Measurements from ENCODE around the gene LTBP2.

LTBP2 gene

GRCh38 chr14:74611650-74612349 lies at the start of gene LTBP2:
Gene LTBP2, minus strand, starts transcription at chr14:74612237. Its CDS starts 293 bp downstream, at chr14:74611944.
- ChIA-PET CTCF (interaction anchor here (0.6 to 2.7 kb wide), 22 partner anchors 9 to 264 kb away, joined by 3 to 15 read pairs (median 3); partner anchors contain the start of gene PROX2), POLR2A (ENCODE audit: low non-redundant PET) (interaction anchor here (0.6 to 0.7 kb wide), 2 partner anchors 43 to 46 kb away, joined by 3 read pairs; no protein-coding TSS in a partner anchor)
- TF ChIP-seq CTCF (conservative IDR thresholded peaks at IDR 0.05; ENCODE audit: low read depth) = no peak
- peak within 1 kb of the TSS; percentile 84 for H3K27ac ChIP-seq
- DNase-seq (ENCODE audit: low spot score) = no peak

- POLR2A ChIA-PET (ENCODE audit: low non-redundant PET) = no interaction called here
- no peak for TF ChIP-seq CTCF (conservative IDR thresholded peaks at IDR 0.05; ENCODE audit: low read depth)
- no peak for DNase-seq (ENCODE audit: low spot score)
- CTCF ChIA-PET = interaction anchor here (1.1 to 1.2 kb wide), 2 partner anchors 11 to 45 kb away, joined by 3 to 4 read pairs; no protein-coding TSS in a partner anchor
- H3K27ac ChIP-seq = peak overlapping the region; percentile 25; the same call in 1 of the 2 replicates
Observed at GRCh38 chr14:74660863-74661262, 48.8 kb upstream of the LTBP2 start.

GRCh38 chr14:74660167-74660566 lies 48.1 kb upstream of the LTBP2 start:
- TF ChIP-seq CTCF (conservative IDR thresholded peaks at IDR 0.05; ENCODE audit: low read depth) = no peak
- no peak for DNase-seq (ENCODE audit: low spot score)
- no peak overlapping the region for H3K27ac ChIP-seq
- CTCF ChIA-PET = no interaction called here
- POLR2A ChIA-PET (ENCODE audit: low non-redundant PET) = no interaction called here

GRCh38 chr14:74658535-74659131 lies 46.6 kb upstream of the LTBP2 start:
- DNase-seq (ENCODE audit: low spot score) = no peak
- H3K27ac ChIP-seq = no peak overlapping the region
- TF ChIP-seq CTCF (conservative IDR thresholded peaks at IDR 0.05; ENCODE audit: low read depth) = no peak
- CTCF ChIA-PET = no interaction called here
- POLR2A ChIA-PET (ENCODE audit: low non-redundant PET) = no interaction called here

GRCh38 chr14:74656964-74657363 lies 44.9 kb upstream of the LTBP2 start:
- ChIA-PET POLR2A (ENCODE audit: low non-redundant PET) (no interaction called here), CTCF (interaction anchor here (0.6 kb wide), 1 partner anchor 155 kb away, joined by 4 read pairs; no protein-coding TSS in a partner anchor)
- H3K27ac ChIP-seq = no peak overlapping the region
- no peak for TF ChIP-seq CTCF (conservative IDR thresholded peaks at IDR 0.05; ENCODE audit: low read depth)
- no peak for DNase-seq (ENCODE audit: low spot score)

GRCh38 chr14:74655599-74656395 lies 43.8 kb upstream of the LTBP2 start:
- TF ChIP-seq CTCF (conservative IDR thresholded peaks at IDR 0.05; ENCODE audit: low read depth) = no peak
- DNase-seq (ENCODE audit: low spot score) = no peak
- ChIA-PET POLR2A (ENCODE audit: low non-redundant PET) (no interaction called here), CTCF (no interaction called here)
- no peak overlapping the region for H3K27ac ChIP-seq

All from RWPE1 (cell line).